ENCODE data around the gene PXYLP1. TPM values are rescaled to one million over a fixed set of nuclear protein-coding genes. Genes with fewer than 3 reads are reported as not detected.

The PXYLP1 gene
- total and polyA plus RNA-seq, 2 of the 8 experiments (the other 6 are each of a cell fraction or from before 2014, with no cell fraction given): 19.4 to 20.6 TPM

- ChIA-PET CTCF (ENCODE audit: partially characterized antibody) (interaction anchor here (0.9 to 1.4 kb wide), 2 partner anchors 9 to 11 kb away, joined by 3 to 4 read pairs; no protein-coding TSS in a partner anchor), POLR2A (ENCODE audit: partially characterized antibody) (no interaction called here)
- H2BK20ac ChIP-seq (ENCODE audit: low read length): no peak overlapping the region
These were observed 38.3 kb downstream of the PXYLP1 start for GRCh38 chr3:141269961-141270360.

More at GRCh38 chr3:141269961-141270360, 38.3 kb downstream of the PXYLP1 start:
- Histone ChIP-seq H4K91ac (replicated peaks; ENCODE audit: insufficient read length, low read length) (no peak overlapping the region), H3K4me3 (ENCODE audit: extremely low read depth in 1 of 4, insufficient read depth in 2 of 4, low read depth in 3 of 4, low read length in 4 of 4) (no peak overlapping the region), H3K9ac (replicated peaks in 1 of 4; ENCODE audit: extremely low read depth in 1 of 4, low read depth in 3 of 4, low read length in 3 of 4) (no peak overlapping the region), H2BK12ac (ENCODE audit: low read depth, low read length) (no peak overlapping the region), H2BK120ac (replicated peaks; ENCODE audit: low read depth, low read length) (no peak overlapping the region), H4K20me1 (replicated peaks in 1 of 2; ENCODE audit: control insufficient read depth in 1 of 2, insufficient read depth in 2 of 2, low read length in 2 of 2) (no peaks in the 10 kb centered on the region), H3K23me2 (ENCODE audit: low read depth, low read length) (no peaks in the 10 kb centered on the region), H3K27ac (ENCODE audit: low read depth, low read length) (no peak overlapping the region), H3K56ac (replicated peaks; ENCODE audit: insufficient read length, low read depth, low read length) (no peak overlapping the region), H4K8ac (ENCODE audit: extremely low read depth, insufficient read depth, low read length) (no peak overlapping the region), H3K18ac (ENCODE audit: extremely low read depth, low read length) (no peak overlapping the region), H2AFZ (ENCODE audit: low read length) (no peak overlapping the region), H3K4me2 (ENCODE audit: insufficient read depth in 1 of 2, low read depth in 2 of 2, low read length in 2 of 2) (no peak overlapping the region), H3K36me3 (ENCODE audit: control insufficient read depth in 2 of 4, insufficient read depth in 4 of 4, low read length in 3 of 4) (no peaks in the 10 kb centered on the region; a peak in 4 of 8 replicates), H3K4ac (replicated peaks; ENCODE audit: insufficient read length, low read depth, low read length) (no peak overlapping the region), H2BK15ac (ENCODE audit: low read length) (no peak overlapping the region), H3K4me1 (replicated peaks in 1 of 4; ENCODE audit: control insufficient read depth in 3 of 4, insufficient read depth in 4 of 4, low read length in 3 of 4) (no peaks in the 10 kb centered on the region), H2AK5ac (ENCODE audit: low read depth, low read length) (no peak overlapping the region), H4K5ac (ENCODE audit: insufficient read length, low read depth, low read length) (no peak overlapping the region), H2BK5ac (ENCODE audit: low read depth, low read length) (no peak overlapping the region), H3K27me3 (replicated peaks in 1 of 4; ENCODE audit: control insufficient read depth in 3 of 4, extremely low read depth in 1 of 4, insufficient read depth in 3 of 4, low read length in 3 of 4) (no peaks in the 10 kb centered on the region), H3K79me1 (ENCODE audit: low read depth, low read length) (no peaks in the 10 kb centered on the region), H3K14ac (ENCODE audit: insufficient read length) (no peak overlapping the region), H3K23ac (ENCODE audit: insufficient read length) (no peak overlapping the region), H3K9me3 (ENCODE audit: insufficient read depth in 2 of 2, low read depth in 1 of 2, low read length in 1 of 2) (no peaks in the 10 kb centered on the region), H3K79me2 (ENCODE audit: control insufficient read depth in 1 of 2, insufficient read depth in 2 of 2, low read length in 2 of 2) (no peaks in the 10 kb centered on the region)
- TF ChIP-seq CHD1 (IDR thresholded peaks at IDR 0.05; ENCODE audit: low read depth, low read length): no peak
- no peak for TF ChIP-seq KDM1A (IDR thresholded peaks at IDR 0.05; ENCODE audit: borderline replicate concordance, low read length)
- TF ChIP-seq HDAC2 (IDR thresholded peaks at IDR 0.05; ENCODE audit: borderline replicate concordance in 1 of 2, low read depth in 2 of 2, low read length in 2 of 2): no peak
- WGBS, 2 experiments (ENCODE audit: extremely low coverage in 1 of 2, insufficient coverage in 1 of 2, insufficient read length in 1 of 2, insufficient replicate concordance in 2 of 2, low coverage in 1 of 2, low lambda C conversion rate in 2 of 2, missing lambda C conversion rate in 1 of 2): 92% methylated on average over 3 of the region's 3 CpGs; no CpG with 5 or more reads in 1 of the 2 experiments
- no peak for FAIRE-seq
- no peak for DNase-seq (ENCODE audit: low read depth in 1 of 2, low spot score in 2 of 2)
